Measurements from ENCODE around the gene ENOX1. TPM values are rescaled to one million over a fixed set of nuclear protein-coding genes. Genes with fewer than 3 reads are reported as not detected.

Gene ENOX1
- total and polyA plus RNA-seq, 2 of the 13 experiments (the other 11 are each of a cell fraction or from before 2014, with no cell fraction given) = not detected

DNA sequence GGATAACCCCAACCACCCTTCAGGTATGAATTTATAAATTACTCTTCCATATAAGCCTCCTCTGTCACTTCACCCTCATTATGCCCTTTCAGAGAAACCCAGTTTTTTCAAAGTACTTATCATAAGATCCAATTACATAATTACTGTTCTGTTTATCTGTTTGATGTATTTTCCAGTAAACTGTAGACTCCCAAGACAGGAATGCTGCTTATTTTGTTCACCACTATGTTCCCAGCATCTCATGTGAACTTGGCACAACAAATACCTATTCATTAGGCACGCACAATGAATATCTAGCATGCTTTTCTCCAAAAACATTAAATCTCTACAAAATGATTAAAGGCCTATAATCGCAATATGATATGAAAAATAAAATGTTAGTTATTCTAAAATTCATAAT is 13.2 kb downstream of the ENOX1 start (continued):
- TF ChIP-seq ZBED4 (CRISPR knock-in tag; IDR thresholded peaks at IDR 0.05; ENCODE audit: borderline replicate concordance) (no peak), ZNF235 (CRISPR knock-in tag; IDR thresholded peaks at IDR 0.05; ENCODE audit: borderline replicate concordance) (no peak)

DNA sequence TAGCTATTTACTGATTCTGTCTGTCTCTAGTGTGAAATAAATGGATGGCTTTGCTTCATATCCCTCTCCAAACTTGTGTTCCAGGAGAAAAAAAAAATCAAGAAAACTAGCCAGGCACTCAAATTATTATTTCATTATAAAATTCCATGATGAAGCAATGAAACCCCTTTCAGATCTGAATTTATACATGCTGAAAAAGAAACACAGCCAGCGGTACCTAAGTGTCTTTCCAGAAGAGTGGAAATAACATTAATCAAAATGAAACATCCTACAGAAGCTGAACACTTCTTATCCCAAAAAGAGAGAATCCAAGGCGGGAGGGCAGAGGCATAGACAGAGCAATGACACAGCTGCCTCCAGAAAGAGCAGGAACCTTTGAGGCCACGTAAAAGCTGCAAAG is 15.9 kb downstream of the ENOX1 start:
- no peaks in the 10 kb centered on the region for H3K4me1 ChIP-seq (ENCODE audit: insufficient read depth, low read length)
- intact Hi-C loops (cut with micrococcal nuclease; ENCODE audit: unreplicated experiment) = no loop called here
- H4K20me1 ChIP-seq (ENCODE audit: insufficient read depth, low read length) = no peaks in the 10 kb centered on the region
- H3K9ac ChIP-seq (ENCODE audit: insufficient read depth, low read depth, low read length) = no peak overlapping the region
- no peak overlapping the region for H2AFZ ChIP-seq (ENCODE audit: low read length)
- H3K27ac ChIP-seq (ENCODE audit: extremely low read length, insufficient read depth, low read length) = no peak overlapping the region
- DNase-seq (ENCODE audit: low spot score) (no peak), FAIRE-seq (no peak), ATAC-seq (no peak)
- no peaks in the 10 kb centered on the region for H3K27me3 ChIP-seq (ENCODE audit: control insufficient read depth in 1 of 2, insufficient read depth in 2 of 2, low read length in 2 of 2)
- TF ChIP-seq ISL2 (CRISPR knock-in tag; IDR thresholded peaks at IDR 0.05) (no peak), ZNF891 (CRISPR knock-in tag; IDR thresholded peaks at IDR 0.05) (no peak)
- TF ChIP-seq, protein P1, sequence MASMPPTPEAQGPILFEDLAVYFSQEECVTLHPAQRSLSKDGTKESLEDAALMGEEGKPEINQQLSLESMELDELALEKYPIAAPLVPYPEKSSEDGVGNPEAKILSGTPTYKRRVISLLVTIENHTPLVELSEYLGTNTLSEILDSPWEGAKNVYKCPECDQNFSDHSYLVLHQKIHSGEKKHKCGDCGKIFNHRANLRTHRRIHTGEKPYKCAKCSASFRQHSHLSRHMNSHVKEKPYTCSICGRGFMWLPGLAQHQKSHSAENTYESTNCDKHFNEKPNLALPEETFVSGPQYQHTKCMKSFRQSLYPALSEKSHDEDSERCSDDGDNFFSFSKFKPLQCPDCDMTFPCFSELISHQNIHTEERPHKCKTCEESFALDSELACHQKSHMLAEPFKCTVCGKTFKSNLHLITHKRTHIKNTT (CRISPR knock-in tag; IDR thresholded peaks at IDR 0.05) = no peak
- no peaks in the 10 kb centered on the region for H3K36me3 ChIP-seq (replicated peaks in 1 of 2; ENCODE audit: control insufficient read depth in 1 of 2, insufficient read depth in 2 of 2, low read length in 2 of 2)
- no TSS peak for BruUV-seq (replicated peaks)
- ChIA-PET POLR2A (no interaction called here), CTCF (ENCODE audit: low intra/inter-chr PET ratio, low total read pairs) (no interaction called here)
- 40% methylated on average over 3 of the region's 3 CpGs for WGBS (ENCODE audit: low lambda C conversion rate)
- H3K4me2 ChIP-seq (ENCODE audit: low read depth, low read length) = no peak overlapping the region
- no peaks in the 10 kb centered on the region for H3K79me2 ChIP-seq (ENCODE audit: insufficient read depth, low read length)
- H3K9me3 ChIP-seq (ENCODE audit: low read length) = no peaks in the 10 kb centered on the region
- in situ Hi-C loops (cut with HindIII; ENCODE audit: extremely low pct_ligation_motif_present, low pct_unique_long_range_greater_than_20kb) = no loop called here
- no peak overlapping the region for H3K4me3 ChIP-seq (replicated peaks in 1 of 3; ENCODE audit: insufficient read depth in 1 of 3, low read depth in 2 of 3, low read length in 3 of 3)

Measured in HepG2 (cell line).